ENCODE measurements around the gene TMED10.

TMED10 gene

DNA sequence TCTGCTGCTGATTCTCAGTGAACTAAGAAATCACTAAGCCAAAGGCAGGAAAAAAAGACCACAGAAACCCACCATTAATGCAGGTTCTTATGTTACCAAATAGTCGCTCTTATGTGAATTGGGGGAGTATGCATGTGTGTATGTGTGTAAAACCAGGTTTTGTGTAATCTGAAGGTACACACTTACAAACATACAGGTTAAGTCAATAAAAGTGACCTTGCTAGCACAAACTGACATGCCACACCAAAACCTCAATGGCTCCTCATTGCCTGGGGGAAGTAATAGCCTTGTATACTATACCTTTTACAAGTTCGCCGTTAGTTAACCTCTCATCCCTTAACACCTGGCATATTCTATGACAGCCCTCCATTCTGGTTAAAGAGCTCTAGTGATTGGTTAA, 29.8 kb upstream of the TMED10 start:
- TF ChIP-seq, protein P1, sequence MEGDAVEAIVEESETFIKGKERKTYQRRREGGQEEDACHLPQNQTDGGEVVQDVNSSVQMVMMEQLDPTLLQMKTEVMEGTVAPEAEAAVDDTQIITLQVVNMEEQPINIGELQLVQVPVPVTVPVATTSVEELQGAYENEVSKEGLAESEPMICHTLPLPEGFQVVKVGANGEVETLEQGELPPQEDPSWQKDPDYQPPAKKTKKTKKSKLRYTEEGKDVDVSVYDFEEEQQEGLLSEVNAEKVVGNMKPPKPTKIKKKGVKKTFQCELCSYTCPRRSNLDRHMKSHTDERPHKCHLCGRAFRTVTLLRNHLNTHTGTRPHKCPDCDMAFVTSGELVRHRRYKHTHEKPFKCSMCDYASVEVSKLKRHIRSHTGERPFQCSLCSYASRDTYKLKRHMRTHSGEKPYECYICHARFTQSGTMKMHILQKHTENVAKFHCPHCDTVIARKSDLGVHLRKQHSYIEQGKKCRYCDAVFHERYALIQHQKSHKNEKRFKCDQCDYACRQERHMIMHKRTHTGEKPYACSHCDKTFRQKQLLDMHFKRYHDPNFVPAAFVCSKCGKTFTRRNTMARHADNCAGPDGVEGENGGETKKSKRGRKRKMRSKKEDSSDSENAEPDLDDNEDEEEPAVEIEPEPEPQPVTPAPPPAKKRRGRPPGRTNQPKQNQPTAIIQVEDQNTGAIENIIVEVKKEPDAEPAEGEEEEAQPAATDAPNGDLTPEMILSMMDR (conservative IDR thresholded peaks at IDR 0.05; ENCODE audit: low read depth), result no peak
- no peak for DNase-seq (ENCODE audit: low spot score)
- H3K27ac ChIP-seq, result no peak overlapping the region
- POLR2A ChIA-PET (ENCODE audit: low non-redundant PET), result no interaction called here
- CTCF ChIA-PET, result interaction anchor here (0.6 kb wide), 1 partner anchor 1067 kb away, joined by 3 read pairs; no protein-coding TSS in a partner anchor

DNA sequence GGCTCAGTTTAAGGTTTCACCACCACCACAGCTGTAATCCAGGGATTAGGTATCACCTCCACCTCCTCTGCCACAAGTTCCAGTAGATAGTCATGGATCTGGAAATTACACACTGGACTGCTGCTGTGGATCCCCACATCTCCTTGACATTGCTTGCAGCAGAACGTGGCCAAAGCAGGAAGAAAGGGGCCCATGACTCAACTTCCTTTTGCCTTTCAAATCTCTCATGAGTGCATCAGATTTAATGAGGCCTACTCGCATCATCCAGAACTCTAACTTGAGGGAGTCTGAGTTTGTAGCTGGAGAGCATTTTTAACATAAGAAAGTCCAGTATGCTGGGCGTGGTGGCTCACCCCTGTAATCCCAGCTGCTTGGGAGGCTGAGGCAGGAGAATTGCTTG, 29.2 kb upstream of the TMED10 start:
- POLR2A ChIA-PET (ENCODE audit: low non-redundant PET), result no interaction called here
- DNase-seq (ENCODE audit: low spot score), result no peak

DNA sequence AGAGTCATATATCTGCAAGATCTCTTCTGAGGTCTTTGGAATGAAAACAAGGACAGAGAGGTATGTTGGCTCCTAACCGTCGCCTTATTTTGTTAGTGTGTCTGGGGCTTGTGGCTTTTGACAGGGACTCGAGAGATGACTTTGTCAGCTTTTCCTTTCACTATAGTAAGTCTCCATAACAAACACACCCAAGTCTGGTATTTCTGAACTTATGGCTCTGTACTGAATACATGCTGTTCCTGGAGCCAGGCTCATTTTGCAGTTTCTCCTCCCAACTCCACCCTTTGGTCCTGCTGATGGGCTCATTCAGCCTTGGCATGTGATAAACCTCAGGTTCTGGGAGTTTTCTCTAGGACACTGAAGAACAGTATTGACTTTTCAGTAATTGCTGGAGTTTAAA, 27.7 kb upstream of the TMED10 start:
- ChIA-PET POLR2A (ENCODE audit: low non-redundant PET) (interaction anchor here (0.5 kb wide), 1 partner anchor 77 kb away, joined by 3 read pairs; no protein-coding TSS in a partner anchor), CTCF (interaction anchor here (0.6 to 0.7 kb wide), 4 partner anchors 11 to 1554 kb away, joined by 3 to 4 read pairs (median 4); no protein-coding TSS in a partner anchor)
- no peak for DNase-seq (ENCODE audit: low spot score)
- TF ChIP-seq, protein P1 (conservative IDR thresholded peaks at IDR 0.05; ENCODE audit: low read depth), result no peak
- H3K27ac ChIP-seq, result no peak overlapping the region

More for the DNA sequence above, 29.2 kb upstream of the TMED10 start:
- H3K27ac ChIP-seq, result peak overlapping the region; percentile 48; the same call in 1 of the 2 replicates
- CTCF ChIA-PET, result interaction anchor here (0.6 kb wide), 1 partner anchor 1066 kb away, joined by 3 read pairs; no protein-coding TSS in a partner anchor
- TF ChIP-seq, protein P1 (conservative IDR thresholded peaks at IDR 0.05; ENCODE audit: low read depth), result no peak

DNA sequence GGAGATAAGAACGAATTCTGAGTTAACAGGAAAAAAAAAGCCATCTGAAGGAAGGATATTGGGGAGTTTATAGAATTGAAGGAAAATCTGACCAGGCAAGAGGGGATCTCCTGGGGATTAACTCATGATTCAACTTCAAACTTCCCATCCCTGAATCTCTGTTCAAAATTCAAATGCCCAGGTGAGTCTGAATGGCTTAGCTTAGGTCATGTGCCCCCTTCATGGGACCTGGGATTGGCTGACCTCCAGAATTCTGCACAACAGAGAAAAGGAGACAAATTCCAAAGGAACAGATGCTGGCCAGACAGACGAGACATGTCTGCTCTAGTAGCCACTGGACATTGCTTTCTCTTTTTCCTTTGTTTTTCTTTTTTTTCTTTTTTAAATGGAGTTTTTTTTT, 26.2 kb upstream of the TMED10 start:
- H3K27ac ChIP-seq, result no peak overlapping the region
- TF ChIP-seq, protein P1 (conservative IDR thresholded peaks at IDR 0.05; ENCODE audit: low read depth), result no peak
- no peak for DNase-seq (ENCODE audit: low spot score)
- CTCF ChIA-PET, result interaction anchor here (0.7 kb wide), 1 partner anchor 9 kb away, joined by 10 read pairs; no protein-coding TSS in a partner anchor
- POLR2A ChIA-PET (ENCODE audit: low non-redundant PET), result no interaction called here

DNA sequence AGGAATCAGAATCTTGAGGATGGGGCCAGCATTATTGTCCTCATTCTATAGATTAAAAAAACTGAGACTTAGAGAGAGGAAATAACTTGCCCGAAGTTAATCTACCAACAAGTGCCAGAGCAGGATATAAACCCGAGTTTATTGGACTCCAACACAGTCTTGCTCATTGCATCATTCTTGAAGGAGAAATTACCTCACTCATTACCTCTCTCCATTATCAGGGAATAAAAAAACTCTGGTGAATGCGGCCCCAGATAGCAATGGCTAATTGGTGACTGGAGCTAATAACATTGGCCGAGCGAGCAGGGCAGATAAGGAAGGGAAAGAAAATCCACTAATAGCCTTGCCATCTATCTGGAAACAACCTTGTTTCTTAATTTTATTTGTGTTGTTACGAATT, 24.7 kb upstream of the TMED10 start:
- POLR2A ChIA-PET (ENCODE audit: low non-redundant PET), result no interaction called here
- TF ChIP-seq, protein P1 (conservative IDR thresholded peaks at IDR 0.05; ENCODE audit: low read depth), result no peak
- H3K27ac ChIP-seq, result no peak overlapping the region
- DNase-seq (ENCODE audit: low spot score), result no peak
- CTCF ChIA-PET, result no interaction called here

DNA sequence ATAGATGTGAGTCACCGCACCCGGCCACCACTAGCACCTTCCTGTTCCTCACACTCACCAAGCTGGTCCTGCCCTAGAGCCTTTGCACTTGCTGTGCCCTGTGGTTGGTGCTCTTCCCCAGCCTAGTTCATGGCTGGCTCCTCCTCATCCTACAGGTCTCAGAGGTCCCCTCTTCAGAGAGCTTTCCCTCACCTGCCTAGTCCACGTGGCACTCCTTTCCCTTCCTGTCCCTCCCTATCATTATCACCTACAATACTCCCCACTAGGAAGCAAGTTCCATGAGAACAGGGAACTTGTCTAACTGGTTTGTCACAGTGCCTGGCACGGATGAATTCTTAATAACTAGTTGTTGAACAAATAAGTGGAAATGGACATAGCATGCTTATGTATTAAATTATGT, 24.0 kb upstream of the TMED10 start:
- POLR2A ChIA-PET (ENCODE audit: low non-redundant PET), result no interaction called here
- TF ChIP-seq, protein P1 (conservative IDR thresholded peaks at IDR 0.05; ENCODE audit: low read depth), result no peak
- H3K27ac ChIP-seq, result no peak overlapping the region
- peak; percentile 86 for DNase-seq (ENCODE audit: low spot score)
- CTCF ChIA-PET, result no interaction called here
